Heart left ventricle (tissue), 13 donors: Measurements from ENCODE around the gene RAP2B.

Experiments
- CTCF ChIP-seq, 12 donors: fragments of 200-600 bp; sonication (generic) in 4 of 12; IDR thresholded peaks; one replicate each; pipeline versions ENCODE4 v1.5.0 to v1.8.0; 2018 to 2022; ENCODE audit warnings: antibody characterized with exemption in 12 of 12, mild to moderate bottlenecking in 5 of 12
- POLR2A ChIP-seq, 2 donors: fragments of 450-650 bp; IDR thresholded peaks; one replicate each; pipeline ENCODE4 v1.6.1; 2017; ENCODE audit warnings: antibody characterized with exemption in 2 of 2, mild to moderate bottlenecking in 2 of 2, moderate library complexity in 2 of 2
- donor health status: ischemic (EF 13 %, LVEDD 7.1; RV severe dilation, severe dysfunction).
- donor health status: DM: no; HTN: yes; CAD: no.
- donor health status: DM: no; HTN: no; CAD: no.
- donor health status: ischemic (EF 25% LVEDD 6.9; RV normal size, moderate dysfunction).
- donor health status: ischemic (EF 25% LVEDD 5.7; RV mildly dilated, moderate dysfunction).
- donor health status: ischemic (EF 35%, LVEDD 5.7; RV mildly dilated, moderate dysfunction).
- donor health status: nonischemic (EF 11% LVEDD 7.7; RV severe dilation, severe dysfunction).
- donor health status: DM: yes; HTN: yes; CAD: no.
- donor health status: PGD.
- donor health status: ischemic (EF 29% LVEDD 5.4; RV normal size, mild dysfunction).
- donor health status: nonischemic (EF 23%, LVEDD 6.1; RV moderate dilation, normal function).

DNA sequence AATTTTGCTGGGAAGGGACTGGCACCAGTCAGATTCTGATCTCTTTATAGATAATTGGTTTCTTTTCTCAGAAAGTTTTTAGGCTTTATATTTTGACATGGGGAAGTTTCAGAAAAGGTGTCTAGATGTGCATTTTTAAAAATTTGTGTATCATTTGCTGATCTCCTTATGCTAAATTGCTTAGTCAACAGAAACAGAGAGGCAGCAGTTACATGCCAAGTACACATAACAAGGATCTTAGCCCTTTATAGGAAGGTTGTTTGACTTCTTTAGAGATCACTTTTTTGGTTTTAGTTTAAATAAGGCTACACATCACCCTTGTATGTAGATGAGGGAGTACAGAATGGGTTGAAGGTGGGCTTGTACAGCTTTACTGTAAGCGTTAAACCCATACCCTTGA lies 53.5 kb downstream of the RAP2B start:
- TF ChIP-seq CTCF (IDR thresholded peaks at IDR 0.05) (no peak), POLR2A (IDR thresholded peaks at IDR 0.05) (no peak)
